Astrocyte of the cerebellum (primary cell): ENCODE measurements around the gene GRK6.

Experiments
- DNase-seq: peaks from one replicate; pipeline ENCODE4 v3.0.0-alpha.2; 2011; ENCODE audit warnings: low read depth
- H3K4me3 ChIP-seq: 2 replicates; pipeline ENCODE4 v1.5.1; 2011; ENCODE audit warnings: mild to moderate bottlenecking, low read depth, low read length, moderate library complexity
- CTCF ChIP-seq: IDR thresholded peaks from 2 replicates; pipeline ENCODE4 v1.5.1; 2012; ENCODE audit warnings: low read length, low read depth, moderate library complexity, mild to moderate bottlenecking; ENCODE audit errors: missing control alignments
- in situ Hi-C: cut with HindIII; loops from 2 replicates; pipeline ENCODE4 v1.10.0; 2017; ENCODE audit warnings: low sequenced_read_pairs

GRK6 gene

GRCh38 chr5:177425196-177425800 lies 1.2 kb upstream of the GRK6 start:
- no peak for TF ChIP-seq CTCF
- in situ Hi-C loops, result no loop called here
- peak overlapping the region; percentile 53 for H3K4me3 ChIP-seq
- DNase-seq, result no peak

- H3K4me3 ChIP-seq, result peak overlapping the region; percentile 53
- in situ Hi-C loops, result no loop called here
- peak; percentile 100 for DNase-seq
- TF ChIP-seq CTCF, result no peak
Measured at GRCh38 chr5:177425801-177426565, 493 bp upstream of the GRK6 start.

GRCh38 chr5:177427211-177427822 lies 841 bp downstream of the GRK6 start:
- in situ Hi-C loops, result no loop called here
- H3K4me3 ChIP-seq, result peak overlapping the region; percentile 75
- DNase-seq, result no peak
- no peak for TF ChIP-seq CTCF

GRCh38 chr5:177427919-177428573 lies 1.6 kb downstream of the GRK6 start:
- TF ChIP-seq CTCF, result no peak
- peak overlapping the region; percentile 75 for H3K4me3 ChIP-seq
- in situ Hi-C loops, result no loop called here
- no peak for DNase-seq

- DNase-seq, result no peak
- no peak for TF ChIP-seq CTCF
- no peak overlapping the region for H3K4me3 ChIP-seq
- in situ Hi-C loops, result no loop called here
Measured at GRCh38 chr5:177428574-177429217, 2.2 kb downstream of the GRK6 start.
